Upper lobe of right lung (tissue), 1 donor: Measurements from ENCODE around the gene RAD51B. TPM values are rescaled to one million over a fixed set of nuclear protein-coding genes. Genes with fewer than 3 reads are reported as not detected.

ENCODE experiments used
- ATAC-seq: fragments of 200-7000 bp; cut with Tn5 transposase; one replicate; pipeline ENCODE4 v1.9.1; 2020; ENCODE audit warnings: mild to moderate bottlenecking, moderate library complexity
- DNase-seq: peaks from one replicate; pipeline ENCODE4 v3.0.0-alpha.2; 2020
- H3K27ac ChIP-seq: fragments of 200-600 bp; one replicate; pipeline ENCODE4 v1.8.0; 2022
- H3K27me3 ChIP-seq: fragments of 200-600 bp; one replicate; pipeline ENCODE4 v1.8.0; 2022; ENCODE audit warnings: mild to moderate bottlenecking
- H3K36me3 ChIP-seq: fragments of 200-600 bp; one replicate; pipeline ENCODE4 v1.8.0; 2022
- H3K4me1 ChIP-seq: fragments of 200-600 bp; one replicate; pipeline ENCODE4 v1.8.0; 2022
- H3K4me3 ChIP-seq: fragments of 200-600 bp; one replicate; pipeline ENCODE4 v1.8.0; 2022; ENCODE audit warnings: mild to moderate bottlenecking
- H3K9me3 ChIP-seq: fragments of 200-600 bp; one replicate; pipeline ENCODE4 v1.8.0; 2022
- CTCF ChIP-seq: fragments of 200-600 bp; IDR thresholded peaks from one replicate; pipeline ENCODE4 v1.8.0; 2022; ENCODE audit warnings: antibody characterized with exemption
- intact Hi-C: fragments of 100-400 bp; cut with DNase I; formaldehyde crosslinking; loops from one replicate; pipeline ENCODE4 v1.11.0; 2022
- total RNA-seq: library from RNA; stranded (reverse); fragmentation: NEBNext Ultra II Directional; extraction: Animal tissue kit (Norgen Biotek cat#: 25700); gene quantifications from one replicate; pipeline ENCODE4 v1.2.1, GENCODE V29; 2021
- donor health status: DM: no; HTN: yes; CAD: no; lungs with severe emphysema.

The RAD51B gene
- total RNA-seq, 1 donor from 2014 or later, result 11.5 TPM

DNA sequence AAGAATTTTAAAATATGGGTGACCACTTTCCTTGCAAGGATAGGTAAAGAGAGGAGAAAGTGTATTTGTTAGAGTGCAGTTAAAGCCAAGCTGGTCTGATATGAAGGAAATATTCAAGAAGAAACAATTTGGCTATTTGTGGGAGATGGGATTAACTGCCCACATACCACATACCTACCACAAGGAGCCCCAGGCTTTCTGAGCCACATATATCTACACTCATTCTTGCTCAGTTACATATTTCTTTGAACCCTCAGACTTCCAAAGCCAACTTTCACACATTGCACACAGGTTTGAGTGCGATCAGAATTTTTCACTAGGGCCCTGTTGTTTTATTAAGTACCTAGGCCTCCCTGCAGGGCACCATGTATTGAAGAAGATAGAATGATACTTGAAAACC lies 643.1 kb downstream of the RAD51B start:
- H3K27ac ChIP-seq, result no peak overlapping the region
- H3K9me3 ChIP-seq, result no peaks in the 10 kb centered on the region
- intact Hi-C loops, result no loop called here
- TF ChIP-seq CTCF, result no peak
- no peak overlapping the region for H3K4me3 ChIP-seq
- H3K36me3 ChIP-seq, result no peaks in the 10 kb centered on the region
- H3K4me1 ChIP-seq, result peaks cover 45% of the 10 kb centered on the region
- no peak for ATAC-seq
- no peak for DNase-seq
- no peaks in the 10 kb centered on the region for H3K27me3 ChIP-seq

DNA sequence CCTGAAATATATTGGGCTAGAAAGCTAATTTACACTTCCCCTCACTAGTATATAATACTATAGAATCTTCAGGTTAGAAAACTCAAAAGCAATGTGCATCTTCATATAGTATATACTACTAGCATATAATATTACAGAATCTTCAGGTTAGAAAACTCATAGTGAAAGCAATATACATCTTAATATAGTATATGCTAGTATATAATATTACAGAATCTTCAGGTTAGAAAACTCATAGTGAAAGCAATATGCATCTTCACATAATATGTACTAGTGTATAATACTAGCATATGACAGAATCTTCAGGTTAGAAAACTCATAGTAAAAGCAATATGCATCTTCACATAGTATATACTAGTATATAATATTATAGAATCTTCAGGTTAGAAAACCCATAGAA lies 643.7 kb downstream of the RAD51B start:
- H3K36me3 ChIP-seq, result no peaks in the 10 kb centered on the region
- no peak for TF ChIP-seq CTCF
- peaks cover 47% of the 10 kb centered on the region for H3K4me1 ChIP-seq
- H3K27ac ChIP-seq, result no peak overlapping the region
- no peak overlapping the region for H3K4me3 ChIP-seq
- H3K9me3 ChIP-seq, result no peaks in the 10 kb centered on the region
- no peak for ATAC-seq
- no peak for DNase-seq
- intact Hi-C loops, result no loop called here
- H3K27me3 ChIP-seq, result no peaks in the 10 kb centered on the region

GRCh38 chr14:68463705-68464374 lies 644.3 kb downstream of the RAD51B start:
- no peaks in the 10 kb centered on the region for H3K27me3 ChIP-seq
- H3K4me1 ChIP-seq, result peaks cover 47% of the 10 kb centered on the region
- no peaks in the 10 kb centered on the region for H3K9me3 ChIP-seq
- H3K4me3 ChIP-seq, result no peak overlapping the region
- DNase-seq, result no peak
- no peaks in the 10 kb centered on the region for H3K36me3 ChIP-seq
- H3K27ac ChIP-seq, result no peak overlapping the region
- no peak for ATAC-seq
- no peak for TF ChIP-seq CTCF
- intact Hi-C loops, result no loop called here

GRCh38 chr14:68464711-68465110 lies 645.1 kb downstream of the RAD51B start:
- intact Hi-C loops, result no loop called here
- no peaks in the 10 kb centered on the region for H3K9me3 ChIP-seq
- H3K27ac ChIP-seq, result no peak overlapping the region
- DNase-seq, result no peak
- H3K4me1 ChIP-seq, result peaks cover 42% of the 10 kb centered on the region
- no peaks in the 10 kb centered on the region for H3K36me3 ChIP-seq
- TF ChIP-seq CTCF, result no peak
- no peak for ATAC-seq
- no peak overlapping the region for H3K4me3 ChIP-seq
- H3K27me3 ChIP-seq, result no peaks in the 10 kb centered on the region

DNA sequence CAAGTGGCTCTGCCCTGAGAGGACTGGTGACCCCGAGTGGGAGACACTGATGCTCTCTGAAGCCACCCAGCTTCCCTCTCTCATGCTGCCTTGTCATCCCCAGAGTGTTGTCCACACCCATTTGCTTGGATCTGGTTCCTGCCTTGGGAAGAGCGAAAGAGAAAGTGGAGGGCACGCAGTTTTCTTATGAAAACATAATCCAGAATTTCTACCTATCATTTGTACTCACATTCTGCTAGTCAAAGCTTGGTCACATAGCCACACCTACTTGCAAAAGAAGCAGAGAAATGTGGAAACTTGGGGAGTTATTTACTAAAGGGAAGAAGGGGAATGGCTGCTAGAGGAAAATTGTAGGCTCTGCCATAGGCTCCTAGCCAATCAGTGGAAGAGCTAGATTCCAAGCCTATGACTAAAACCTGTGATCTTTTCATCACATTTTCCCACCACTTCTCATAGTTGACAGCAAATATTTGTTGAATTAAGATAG lies 647.0 kb downstream of the RAD51B start:
- Histone ChIP-seq H3K27me3 (no peaks in the 10 kb centered on the region), H3K27ac (peak overlapping the region; percentile 28), H3K9me3 (no peaks in the 10 kb centered on the region), H3K4me3 (no peak overlapping the region), H3K36me3 (no peaks in the 10 kb centered on the region), H3K4me1 (peaks cover 33% of the 10 kb centered on the region)
- peak; percentile 64 for ATAC-seq
- intact Hi-C loops, result no loop called here
- DNase-seq, result no peak
- no peak for TF ChIP-seq CTCF
